Spleen (tissue), 7 donors: ENCODE results near the gene CSRP1.

Experiments used
- CTCF ChIP-seq, 11 experiments: fragments of 200-600 bp in 7 of 11; fragments of 450-650 bp in 4 of 11; sonication (generic) in 4 of 11; IDR thresholded peaks in 8 of 11; conservative IDR thresholded peaks in 3 of 11; 1 replicate in 7 of 11; 2 replicates in 4 of 11; pipeline versions ENCODE4 v1.4.0 to v1.8.0; 2016 to 2021; ENCODE audit warnings: antibody characterized with exemption in 11 of 11, inconsistent platforms in 4 of 11, mild to moderate bottlenecking in 1 of 11
- POLR2A ChIP-seq, 3 donors: fragments of 450-650 bp; IDR thresholded peaks; one replicate each; pipeline ENCODE4 v1.5.1; 2017; ENCODE audit warnings: antibody characterized with exemption in 3 of 3, mild to moderate bottlenecking in 1 of 3
- POLR2AphosphoS5 ChIP-seq, 3 donors: sonication (generic); formaldehyde crosslinking; IDR thresholded peaks; one replicate each; pipeline ENCODE4 v1.5.1; 2017; ENCODE audit warnings: antibody characterized with exemption in 3 of 3
- donor health status: DM: no; HTN: no; CAD: no; lungs with moderate emphysema.
- donor health status: DM: no; HTN: no; CAD: no.
- donor health status: DM: no; HTN: no; CAD: no.

- TF ChIP-seq POLR2A (IDR thresholded peaks at IDR 0.05) = no peak
- TF ChIP-seq CTCF (IDR thresholded peaks at IDR 0.05 in 8 of 11, conservative IDR thresholded peaks at IDR 0.05 in 3 of 11) = no peak
- TF ChIP-seq POLR2AphosphoS5 (IDR thresholded peaks at IDR 0.05) = no peak
Measured at GRCh38 chr1:201540846-201541735, 34.2 kb upstream of the CSRP1 start.
